Pons (tissue), 1 donor: ENCODE data around the gene BSN.

Experiments used
- DNase-seq: peaks from one replicate; pipeline ENCODE4 v3.0.0-alpha.2; 2016; ENCODE audit warnings: low spot score

BSN gene

DNA sequence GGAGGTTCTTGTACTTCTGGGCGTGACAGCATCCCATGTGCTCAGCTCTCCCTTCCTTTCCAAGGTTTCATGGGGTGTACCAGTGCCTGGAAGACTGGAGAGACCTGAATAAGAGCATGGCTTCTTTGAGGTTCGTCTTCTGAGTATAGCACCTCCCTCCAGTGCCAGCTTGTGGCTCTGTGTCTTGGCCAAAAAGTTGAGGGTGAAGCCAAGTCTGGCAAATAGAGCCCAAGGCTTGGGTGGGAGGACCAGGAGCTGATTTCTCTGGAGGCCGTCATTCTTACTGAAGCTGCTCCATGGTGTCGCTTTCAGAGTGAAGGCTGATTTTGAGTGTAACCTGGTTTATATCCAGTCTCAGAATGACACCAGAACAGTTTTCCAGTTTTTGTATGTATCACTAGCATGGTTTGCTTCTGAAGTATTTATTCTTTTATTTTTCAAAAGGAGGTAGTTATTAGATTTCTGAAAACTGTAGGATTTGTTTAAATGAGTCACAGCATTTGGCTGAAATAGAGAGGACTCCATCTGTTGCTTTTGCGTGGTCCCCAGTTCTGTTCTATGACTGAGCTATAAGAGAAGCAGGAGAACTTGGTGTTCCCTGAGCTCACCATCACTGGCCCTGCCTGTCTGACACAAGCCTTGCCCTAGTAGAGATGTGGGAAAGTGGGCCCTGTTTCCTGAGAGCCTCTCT lies 47.2 kb downstream of the BSN start:
- DNase-seq, result no peak

DNA sequence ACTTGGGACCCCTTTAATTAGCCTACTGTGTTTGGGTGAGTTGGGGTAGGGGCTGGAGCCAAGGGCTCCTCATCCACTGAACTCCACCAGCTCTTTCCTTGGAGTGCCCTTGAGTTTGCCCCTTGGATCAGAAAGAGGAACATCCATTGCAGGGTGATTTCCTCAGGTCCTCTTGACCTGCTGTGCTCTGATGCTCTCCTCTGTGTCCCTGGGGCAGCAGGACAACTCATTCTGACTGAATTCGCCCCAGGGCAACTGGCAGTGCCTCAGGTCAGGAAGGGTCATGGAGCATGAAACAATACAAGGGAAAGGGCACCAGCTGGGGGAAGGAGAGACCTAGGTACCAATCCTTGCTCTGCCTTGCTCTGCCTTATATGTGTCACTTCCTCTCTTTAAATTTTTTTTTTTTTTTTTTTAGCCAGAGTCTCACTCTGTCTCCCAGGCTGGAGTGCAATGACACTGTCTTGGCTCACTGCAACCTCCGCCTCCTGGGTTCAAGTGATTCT lies 47.8 kb downstream of the BSN start:
- no peak for DNase-seq

DNA sequence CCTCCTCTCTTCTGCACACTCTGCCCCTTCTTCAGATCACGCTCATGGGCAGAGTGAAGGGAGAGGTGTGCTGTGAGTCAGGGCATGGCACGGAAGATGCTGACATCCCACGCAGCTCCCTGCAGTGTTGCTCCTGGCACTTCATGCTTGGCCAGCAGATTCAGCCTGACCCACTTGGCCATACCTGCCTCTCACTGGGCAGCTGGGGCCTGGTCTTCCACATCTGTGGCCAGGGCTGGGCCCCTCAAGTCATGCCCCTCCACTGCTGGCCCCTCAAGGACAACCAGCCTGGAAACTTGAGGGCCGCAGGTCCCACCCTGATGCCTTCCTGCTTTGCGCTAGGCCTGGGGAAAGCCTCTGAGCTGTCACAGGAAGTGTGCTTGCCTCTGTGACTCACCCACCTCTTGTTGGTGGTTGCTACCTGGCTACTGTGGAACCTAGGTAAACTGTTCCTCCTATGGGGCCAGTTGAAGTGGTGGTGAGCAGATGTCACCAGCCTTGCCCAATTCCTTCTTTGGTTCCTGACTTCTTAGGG lies 48.7 kb downstream of the BSN start:
- DNase-seq, result no peak

DNA sequence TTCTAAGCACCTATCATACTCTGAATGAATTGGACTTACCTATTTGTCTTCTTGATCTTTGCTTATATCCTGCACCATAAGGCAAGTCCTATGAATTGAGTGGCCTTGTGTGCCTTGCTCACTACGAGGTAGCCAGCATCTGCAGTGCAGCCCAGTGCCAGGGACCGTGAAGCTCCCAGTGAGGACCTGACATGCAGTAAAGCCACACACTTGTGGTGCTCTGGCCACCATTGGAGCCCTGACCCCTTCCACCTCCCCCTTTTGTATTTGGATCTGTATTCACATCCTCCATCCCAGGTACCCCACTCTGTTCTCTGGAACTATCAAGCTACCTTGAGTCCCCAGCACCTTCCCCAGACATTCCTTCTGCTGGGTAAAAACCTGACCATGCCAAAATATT lies 52.1 kb downstream of the BSN start:
- no peak for DNase-seq

DNA sequence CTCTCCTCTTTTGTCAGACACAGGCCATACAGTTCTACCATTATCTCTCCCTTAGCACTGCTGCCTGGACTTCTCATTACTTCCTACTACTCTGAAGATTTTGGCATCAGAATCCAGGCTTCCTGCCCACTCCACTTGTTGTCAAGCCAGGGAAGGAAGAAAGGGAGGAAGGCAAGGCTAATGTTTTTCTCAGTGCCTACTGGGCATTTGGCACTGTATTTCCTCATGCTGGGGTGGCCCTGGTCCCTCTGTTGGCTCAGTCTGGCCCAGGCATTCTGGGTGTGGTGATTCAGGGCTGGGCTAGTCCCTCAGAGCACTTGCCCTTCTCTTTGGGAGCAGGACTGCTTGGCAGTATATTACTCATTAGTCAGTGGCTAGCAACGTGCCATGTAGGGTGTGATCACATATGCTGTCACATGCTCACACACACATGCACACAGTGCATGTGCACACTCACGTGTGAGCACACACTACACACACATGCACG lies 52.9 kb downstream of the BSN start:
- peak; percentile 54 for DNase-seq

DNA sequence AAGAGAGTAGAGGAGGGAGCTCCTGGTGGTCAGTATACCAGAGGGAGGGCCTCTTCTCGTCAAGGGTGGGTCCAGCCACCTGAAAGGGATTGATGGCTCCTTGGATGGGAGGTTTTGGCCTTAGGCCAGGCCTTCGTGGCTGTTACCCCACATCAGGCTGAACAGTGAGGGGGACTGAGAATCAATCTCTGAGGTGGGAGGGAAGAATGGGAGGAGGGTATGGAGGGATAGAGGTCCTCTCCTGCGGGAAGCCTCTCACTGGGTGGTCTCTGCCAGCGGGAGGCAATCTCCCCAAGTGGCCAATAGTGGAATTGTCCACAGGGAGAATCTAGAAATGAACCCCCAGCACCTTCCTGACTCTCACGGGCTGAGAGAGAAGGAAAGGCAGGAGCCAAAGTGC lies 53.5 kb downstream of the BSN start:
- DNase-seq, result no peak

DNA sequence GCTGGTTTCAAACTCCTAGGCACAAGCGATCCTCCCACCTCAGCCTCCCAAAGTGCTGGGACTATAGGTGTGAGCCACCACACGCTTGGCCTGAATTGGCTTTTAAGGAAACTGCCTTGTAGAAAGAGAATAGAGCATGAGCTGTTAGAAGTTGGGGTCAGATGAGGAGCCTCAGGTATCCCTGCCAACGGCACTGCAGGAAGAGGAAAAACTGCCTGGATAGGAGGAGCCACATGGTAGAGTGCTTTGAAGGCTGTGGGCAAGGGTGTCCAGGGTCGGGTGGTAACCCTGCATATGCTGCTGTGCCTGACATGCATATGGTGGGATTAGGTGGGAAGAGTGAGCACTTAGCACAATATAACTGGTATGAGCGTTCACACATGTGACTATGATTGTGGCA lies 55.0 kb downstream of the BSN start:
- no peak for DNase-seq

DNA sequence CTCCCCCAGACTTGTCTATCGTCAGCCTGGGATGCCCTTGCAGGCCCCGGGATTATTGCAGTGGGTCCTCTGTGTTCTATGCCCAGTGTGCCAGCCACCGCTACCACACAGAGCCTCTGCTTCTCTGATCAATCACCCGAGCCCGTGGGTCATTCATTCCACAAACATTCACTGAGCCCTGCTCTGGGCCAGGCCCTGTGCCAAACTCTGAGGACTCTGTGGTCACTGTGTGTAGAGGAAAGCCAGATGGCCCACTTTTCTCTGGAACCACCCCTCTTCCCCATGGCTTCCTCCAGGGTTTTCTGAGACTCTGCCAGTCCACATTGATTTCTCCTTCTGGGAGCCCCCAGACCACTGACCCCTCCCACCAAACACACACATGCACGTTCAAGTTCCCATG lies 55.5 kb downstream of the BSN start:
- peak; percentile 28 for DNase-seq

DNA sequence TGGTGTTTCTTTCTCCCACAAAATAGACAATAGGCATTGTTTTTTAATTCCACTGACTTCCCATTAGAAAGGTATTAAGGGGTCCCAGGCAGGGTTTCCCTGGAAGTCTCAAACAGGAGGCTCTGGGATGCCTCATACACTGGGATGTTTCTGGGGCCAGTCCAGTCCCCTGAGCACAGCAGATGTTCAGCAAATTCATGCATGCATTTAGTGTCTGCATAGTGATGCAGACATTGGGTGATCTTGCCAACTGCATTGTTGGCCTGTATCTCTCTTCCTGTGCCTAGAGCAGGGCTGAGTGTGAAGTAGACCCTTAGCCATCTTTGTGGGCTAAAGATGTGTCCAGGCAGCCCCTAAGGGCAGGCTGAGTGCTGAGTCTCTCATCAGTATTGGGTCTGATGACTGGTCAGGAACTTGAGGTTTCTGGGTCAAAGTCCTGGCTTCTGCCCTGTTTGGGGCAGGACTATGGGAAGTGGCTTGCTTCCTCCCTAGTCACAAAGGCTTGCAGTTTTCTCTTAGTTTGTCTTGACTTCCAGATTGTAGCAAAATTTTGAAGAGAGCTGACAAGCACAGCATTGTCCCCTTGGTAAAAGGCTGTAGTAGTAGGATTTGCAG lies 56.5 kb downstream of the BSN start:
- no peak for DNase-seq

DNA sequence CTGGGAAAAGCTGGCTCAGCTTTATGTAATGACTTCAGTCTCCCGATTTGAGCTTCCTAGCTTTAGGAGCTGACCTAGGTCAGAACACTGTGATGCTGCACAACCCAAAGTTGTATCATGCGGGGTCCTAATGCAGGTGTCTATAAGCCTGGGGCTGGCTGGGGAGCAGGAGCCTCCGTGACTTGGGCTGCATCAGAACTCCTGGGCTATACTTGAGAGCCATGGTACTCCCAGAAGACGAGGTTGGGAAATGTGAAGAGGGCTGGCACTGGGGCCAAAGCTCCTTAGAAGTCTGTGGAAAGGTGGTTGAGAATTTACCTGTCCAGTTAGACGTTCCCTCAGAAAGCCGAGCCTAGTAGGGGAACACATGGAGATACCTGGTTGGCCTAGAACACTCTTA lies 57.0 kb downstream of the BSN start:
- no peak for DNase-seq

DNA sequence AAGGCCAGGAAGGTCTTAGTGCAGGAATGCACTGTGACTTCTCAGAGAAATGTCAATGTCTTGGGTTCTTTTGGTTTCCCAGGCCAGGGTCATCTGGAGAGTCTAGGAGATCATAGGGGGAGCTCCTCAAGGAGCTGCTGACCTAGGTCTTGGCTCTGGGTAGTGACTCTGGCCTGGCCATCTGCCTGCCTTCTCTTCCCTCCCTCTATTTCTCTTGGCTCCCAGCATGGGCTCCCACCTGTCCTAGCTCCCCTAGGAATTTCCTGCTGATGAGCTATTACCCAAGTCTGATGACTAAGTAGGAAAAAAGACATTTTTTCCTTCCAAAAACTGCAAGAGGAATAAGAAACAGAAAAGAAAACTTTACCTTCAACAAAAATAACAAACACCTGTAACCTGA lies 57.4 kb downstream of the BSN start:
- no peak for DNase-seq

DNA sequence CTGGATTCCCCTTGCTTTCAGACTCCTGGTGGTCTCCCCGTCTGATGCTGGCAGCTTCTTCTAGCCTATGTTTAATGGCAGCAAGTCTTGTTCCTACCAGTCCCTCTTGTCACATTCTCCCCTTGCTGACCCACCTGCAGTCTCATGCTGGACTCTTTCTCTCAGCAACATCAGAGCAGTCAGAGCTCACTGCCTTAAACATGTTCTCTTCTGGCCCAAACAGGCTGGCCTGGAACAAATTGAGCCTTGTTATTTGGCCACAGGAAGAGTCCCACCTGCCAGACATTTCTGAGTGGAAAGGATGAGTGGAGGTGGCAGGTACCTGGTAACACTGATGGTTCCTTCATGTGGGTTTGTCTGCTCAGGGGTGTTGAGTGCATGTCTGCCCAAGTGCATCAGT lies 60.7 kb downstream of the BSN start:
- DNase-seq, result no peak

DNA sequence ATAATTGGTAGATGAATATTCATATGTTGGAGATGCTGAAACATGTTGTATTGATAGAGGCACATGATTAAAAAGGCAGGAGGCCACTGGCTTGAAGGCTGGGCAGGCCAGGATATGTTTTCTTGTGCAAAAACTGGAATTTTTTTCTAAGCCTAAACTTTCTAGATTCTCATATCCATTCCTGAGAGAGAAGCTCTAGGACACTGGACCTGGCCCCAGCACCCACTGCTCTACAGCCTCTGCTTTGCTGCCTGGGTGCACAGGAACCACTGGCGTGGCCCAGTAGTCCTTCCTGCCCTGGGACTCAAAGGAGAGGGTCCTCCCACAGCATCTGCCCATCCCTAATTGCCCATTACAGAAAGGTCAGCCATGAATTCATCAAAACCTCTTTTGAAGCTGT lies 61.8 kb downstream of the BSN start:
- no peak for DNase-seq

DNA sequence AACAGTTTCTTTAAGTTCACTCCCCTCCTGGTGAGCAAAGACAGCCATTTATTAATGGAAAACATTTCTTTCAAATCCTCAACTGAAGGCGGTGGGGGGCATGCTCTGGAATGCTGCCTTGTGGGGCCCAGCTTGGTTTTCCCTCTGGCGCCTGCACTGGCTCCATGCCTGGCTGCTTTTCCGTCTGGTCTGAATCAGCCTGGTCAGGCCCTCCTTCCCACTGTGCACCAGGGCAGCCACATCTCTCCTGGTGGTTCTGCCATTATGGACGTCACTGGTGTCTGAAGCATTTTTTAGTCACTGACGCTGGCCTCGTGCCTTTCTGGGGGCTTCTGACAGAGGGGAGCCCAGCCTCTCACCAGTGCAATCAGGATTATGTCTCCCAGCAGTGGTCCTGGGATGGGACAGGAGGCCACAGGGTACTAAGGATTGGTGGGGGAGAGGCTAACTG lies 62.2 kb downstream of the BSN start:
- no peak for DNase-seq

DNA sequence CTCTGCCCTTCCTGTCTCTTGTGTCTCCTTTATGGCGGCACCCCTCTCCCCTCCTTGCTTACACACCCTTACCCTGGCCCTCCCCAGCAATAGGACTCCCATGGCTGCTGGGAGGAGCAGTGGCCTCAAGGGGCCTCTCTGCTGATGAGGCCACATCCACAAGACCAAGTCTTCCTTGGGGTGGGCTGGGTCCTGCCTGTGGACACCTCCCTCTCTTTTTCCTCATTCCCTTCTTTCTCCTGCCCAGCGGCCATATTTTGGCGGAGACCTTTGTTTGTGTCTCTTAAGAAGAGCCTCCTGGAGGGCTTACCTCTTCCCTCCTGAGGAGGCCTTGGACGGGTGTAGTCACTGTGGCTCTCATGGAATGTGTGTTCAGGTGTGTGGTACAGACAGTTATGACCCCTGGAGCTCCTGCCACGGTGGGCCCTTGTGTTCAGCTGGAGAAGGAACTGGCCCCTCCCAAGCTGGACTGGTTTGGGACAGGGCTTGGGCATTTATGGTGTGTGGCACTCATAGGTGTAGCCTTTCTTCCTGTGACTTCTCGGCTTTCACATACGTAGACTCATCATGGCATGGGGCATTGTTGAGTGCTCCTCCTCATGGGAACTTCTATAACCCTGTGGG lies 63.2 kb downstream of the BSN start:
- no peak for DNase-seq

DNA sequence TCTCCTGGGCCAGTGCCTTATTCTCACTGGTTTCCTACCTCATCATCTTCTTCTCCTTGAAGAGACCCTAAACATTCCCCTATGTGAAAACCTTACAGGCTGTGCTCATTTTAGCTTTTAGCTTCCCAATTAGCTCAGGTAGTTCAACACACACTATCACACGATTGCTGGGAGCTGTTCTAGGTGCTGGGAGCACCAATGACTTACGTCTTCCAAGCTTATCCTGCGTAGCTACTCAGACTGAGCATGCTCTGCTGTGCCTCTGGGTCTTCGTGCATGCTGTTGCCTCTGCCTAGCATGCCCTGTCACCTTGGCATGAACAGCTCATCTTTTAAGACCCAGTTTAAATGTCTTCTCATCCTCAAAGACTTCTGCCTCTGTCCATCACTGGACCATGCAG lies 64.1 kb downstream of the BSN start:
- no peak for DNase-seq

DNA sequence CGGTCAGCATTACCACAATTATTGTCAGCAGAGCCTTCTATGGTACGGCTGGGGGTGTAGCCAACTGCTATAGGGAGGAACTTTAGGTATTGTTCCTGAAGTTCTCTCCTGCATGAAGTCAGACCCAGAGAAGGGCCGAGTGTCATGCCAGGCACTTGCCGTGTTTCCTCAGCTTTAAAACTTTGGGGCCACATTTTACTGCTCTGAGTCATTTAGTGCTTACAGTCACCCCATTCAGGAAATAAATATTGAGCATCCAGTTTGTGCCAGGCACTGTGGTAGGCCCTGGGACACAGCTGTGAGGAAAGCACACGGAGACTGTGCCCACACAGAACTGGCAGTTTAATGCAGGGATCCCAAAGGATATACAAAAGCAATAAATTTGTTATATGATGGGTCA lies 65.4 kb downstream of the BSN start:
- no peak for DNase-seq

DNA sequence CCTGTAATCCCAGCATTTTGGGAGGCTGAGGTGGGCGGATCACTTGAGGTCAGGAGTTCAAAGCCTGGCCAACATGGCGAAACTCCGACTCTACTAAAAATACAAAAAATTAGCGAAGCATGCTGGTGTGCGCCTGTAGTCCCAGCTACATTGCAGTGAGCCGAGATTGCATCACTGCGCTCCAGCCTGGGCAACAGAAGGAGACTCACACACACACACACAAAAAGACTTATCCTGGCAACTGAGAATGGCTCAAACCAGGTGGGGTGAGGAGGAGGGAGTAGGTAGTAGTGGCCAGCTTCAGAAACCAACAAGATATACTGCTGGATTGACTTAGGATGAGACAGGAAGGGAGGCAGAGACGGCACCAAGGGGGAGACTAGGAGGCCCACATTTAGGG lies 66.5 kb downstream of the BSN start:
- DNase-seq, result no peak

DNA sequence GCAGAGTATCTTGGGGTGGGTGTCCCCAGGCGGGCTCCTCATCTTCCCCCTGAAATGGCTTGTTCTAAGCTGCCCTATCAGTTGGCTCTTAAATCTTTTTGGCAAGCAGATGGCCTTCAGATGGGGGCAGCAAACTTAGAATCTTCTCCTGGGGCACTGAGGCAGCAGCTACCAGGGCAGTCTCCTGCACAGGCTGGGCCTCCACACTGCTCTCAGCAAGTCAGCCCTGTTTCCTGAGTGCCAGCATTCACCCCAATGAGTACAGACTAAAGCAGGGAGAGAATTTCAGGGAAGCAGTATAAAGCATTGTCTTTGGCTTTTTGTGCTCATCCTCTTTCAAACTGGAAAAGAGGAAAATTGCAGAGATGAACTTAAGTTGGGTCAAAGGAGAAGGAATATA lies 68.8 kb downstream of the BSN start:
- no peak for DNase-seq

DNA sequence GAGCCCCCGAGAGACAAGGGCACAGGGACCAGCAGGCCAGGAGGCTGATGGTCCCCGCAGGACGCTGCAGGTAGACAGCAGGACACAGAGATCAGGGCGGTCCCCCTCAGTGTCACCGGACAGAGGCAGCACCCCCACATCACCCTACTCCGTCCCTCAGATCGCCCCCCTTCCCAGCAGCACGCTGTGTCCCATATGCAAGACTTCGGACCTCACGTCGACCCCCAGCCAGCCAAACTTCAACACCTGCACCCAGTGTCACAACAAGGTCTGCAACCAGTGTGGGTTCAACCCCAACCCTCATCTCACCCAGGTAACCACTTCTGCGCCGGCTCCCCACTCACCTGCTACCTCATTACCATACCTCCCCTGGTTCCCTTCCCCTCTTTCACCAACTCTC lies 70.8 kb downstream of the BSN start:
- no peak for DNase-seq

DNA sequence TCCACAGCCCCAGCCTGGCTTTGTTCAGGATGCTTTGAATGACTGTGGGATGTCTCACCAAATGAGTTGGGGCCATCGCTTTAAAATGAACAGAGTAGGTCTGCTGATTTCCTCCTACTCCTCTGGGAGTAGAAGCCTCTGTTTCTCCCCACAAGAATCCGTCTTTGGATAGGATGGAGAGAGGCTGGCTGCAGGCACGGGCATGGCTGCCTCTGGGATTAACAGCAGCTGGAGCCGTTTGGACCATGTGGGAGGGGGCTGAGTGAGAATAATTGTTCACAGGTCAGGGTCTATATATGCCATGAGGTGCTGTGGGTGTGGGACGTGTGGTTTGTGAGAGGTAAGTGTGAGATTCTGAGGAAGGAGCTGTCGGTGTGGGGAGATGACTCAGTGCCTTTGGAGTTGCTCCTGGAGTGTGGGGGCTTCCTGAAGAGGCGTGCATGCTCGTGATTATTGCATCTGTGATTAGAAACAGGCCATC lies 71.9 kb downstream of the BSN start:
- DNase-seq, result no peak

DNA sequence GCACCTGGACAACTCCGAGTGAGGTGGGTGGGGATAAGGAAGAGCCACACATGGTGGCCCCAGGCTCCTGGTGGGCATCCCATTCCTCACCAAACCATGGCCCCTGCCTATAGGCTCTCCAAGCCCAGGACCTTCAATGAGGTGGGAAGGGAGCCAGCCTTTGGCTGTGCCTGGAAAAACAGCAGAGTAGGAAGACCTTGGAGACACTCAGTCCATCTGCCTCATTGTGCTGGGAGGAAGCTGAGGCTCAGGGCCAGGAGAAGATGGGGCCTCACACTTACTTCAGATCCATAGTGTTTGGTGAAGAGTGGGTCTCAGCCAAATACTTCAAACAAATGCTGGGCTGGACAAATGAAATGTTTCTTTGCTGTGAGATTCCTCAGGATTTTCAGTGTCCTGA lies 72.5 kb downstream of the BSN start:
- no peak for DNase-seq

DNA sequence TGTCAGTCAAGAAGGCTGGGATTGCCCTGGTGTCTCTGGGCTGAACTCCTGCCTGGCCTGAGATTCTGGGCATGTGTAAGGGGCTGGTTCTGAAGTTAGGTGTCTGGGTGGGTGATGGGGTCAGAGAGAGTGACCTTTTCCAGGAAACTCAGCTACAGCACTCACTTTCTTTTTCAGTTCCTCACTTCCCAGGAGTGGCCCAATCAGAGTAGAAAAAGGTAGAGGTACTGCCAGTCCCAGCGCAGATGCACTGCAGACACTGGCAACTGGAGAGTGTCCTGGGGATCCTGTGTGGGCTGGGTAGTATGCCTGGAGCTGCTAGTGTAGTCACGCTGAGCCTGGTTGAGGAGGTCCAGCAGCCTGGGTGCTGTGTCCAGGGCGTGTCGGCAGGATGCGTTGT lies 73.4 kb downstream of the BSN start:
- no peak for DNase-seq
